HG03039 (cell line): ENCODE measurements around the gene TNRC6C.

ENCODE experiments used
- ATAC-seq: cut with Tn5 transposase; IDR thresholded peaks from one replicate; pipeline ENCODE4 v1.9.1; 2021; ENCODE audit warnings: mild to moderate bottlenecking, moderate library complexity; ENCODE audit not compliant: unreplicated experiment

Gene TNRC6C

DNA sequence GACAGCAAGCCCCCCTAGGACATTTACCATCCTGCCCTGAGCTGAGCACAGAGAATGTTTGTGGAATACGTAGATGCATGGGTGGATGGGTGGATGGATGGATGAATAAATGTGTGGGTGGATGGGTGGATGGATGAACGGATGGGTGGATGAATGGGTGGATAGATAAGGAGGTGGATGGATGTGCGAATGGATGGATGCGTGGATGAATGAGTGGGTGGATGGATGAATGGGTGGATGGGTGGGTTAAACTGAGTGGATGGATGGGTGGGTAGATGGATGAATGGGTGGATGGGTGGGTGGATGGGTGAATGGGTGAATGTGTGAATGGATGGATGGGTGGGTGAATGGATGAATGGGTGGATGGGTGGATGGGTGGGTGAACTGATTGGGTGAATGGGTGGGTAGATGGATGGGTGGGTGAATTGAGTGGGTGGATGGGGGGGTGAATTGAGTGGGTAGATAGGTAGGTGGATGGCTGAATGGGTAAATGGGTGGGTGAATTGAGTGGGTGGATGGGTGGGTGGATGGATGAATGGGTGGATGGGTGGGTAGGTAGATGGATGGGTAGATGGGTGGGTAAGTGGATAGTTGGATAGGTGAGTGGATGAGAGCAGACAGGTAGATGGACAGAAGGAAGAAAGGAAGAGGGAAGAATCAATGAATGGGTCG lies 164.9 kb downstream of the TNRC6C start:
- no peak for ATAC-seq

DNA sequence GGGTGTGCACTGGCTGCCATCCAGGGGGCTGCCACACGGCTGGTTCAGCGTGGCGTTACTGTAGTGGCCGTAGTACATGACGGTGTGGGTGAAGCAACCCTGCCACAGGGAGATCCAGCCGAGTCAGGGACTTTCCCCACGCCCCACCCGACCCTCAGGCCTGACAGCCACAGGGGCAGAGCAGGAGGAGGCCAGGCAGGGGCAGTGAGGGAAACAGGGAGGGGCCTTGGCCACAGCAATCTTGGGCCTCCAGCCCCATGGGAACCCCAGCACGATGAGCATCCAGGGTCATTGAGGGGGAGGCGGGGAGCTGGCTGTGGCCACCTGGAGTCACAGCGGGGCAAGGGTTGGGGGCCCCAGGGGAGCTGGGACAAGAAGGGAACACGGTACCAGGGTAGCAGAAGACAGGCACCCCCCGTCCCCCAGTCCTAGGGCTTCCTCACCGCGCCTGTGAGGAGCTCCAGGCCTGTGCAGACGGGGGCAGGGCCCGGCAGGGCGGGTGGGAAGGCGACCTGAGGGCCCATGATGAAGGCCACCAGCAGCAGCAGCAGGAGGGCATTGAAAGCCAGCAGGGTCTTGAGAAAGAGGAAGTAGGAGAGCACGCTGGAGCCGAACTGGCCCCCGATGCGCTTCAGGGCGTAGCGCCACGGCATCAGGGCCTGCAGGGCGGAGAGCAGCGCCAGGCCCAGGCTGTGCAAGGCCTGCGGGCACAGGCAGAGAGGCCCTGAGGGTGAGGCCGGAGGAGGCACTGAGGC lies 165.8 kb downstream of the TNRC6C start:
- ATAC-seq, result no peak

DNA sequence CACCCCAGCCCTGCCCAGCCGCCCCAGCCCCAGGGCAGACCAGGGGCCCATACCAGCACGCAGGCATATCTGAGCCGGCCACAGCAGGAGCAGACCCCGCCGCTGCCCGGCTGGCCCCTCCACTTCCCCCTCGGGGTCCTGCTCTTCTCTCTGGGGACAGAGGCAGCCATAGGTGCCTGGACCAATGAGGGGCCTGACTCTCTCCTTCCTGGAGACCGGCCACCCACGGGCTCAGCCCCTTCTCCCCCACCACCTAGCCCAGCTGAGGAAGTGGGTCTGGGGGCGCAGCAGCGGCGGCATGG lies 166.3 kb downstream of the TNRC6C start:
- ATAC-seq, result no peak

DNA sequence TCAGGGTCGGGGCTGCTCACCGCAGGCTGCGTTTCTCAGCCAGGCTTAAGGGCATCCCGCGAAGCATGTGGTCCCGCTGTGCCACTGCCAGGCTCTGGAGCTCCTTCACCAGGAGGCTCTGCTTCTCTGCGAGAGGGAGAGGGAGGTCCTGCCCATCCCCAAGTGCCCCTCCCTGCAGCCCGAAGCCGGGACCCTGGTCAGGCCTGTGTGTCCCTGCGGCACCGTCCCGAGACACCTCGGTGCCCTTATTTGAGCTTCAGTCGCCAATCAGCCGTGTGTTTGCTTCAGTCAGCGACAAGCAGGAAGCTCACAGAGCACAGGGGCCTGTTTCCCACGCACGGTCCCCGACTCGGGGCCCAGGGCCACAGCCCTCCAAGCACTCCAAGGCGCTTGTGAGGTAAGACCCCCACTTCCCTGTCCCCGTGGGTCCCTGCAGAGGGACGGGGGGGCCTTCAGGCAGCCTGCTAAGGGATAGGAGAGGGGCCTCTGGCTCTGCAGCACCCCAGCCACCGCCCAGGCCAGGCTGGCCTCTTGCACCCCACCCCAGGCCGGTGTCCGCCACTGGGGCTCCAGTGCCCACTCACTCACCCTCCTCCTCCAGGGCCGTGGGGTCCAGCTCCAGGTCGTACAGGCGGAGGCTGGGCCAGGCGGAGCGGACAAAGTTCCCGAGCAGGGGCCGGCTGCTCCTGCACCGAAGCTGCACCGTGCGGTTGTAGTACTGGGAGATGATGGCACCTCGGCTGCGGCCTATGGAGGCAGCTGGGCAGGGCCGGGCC lies 166.8 kb downstream of the TNRC6C start:
- ATAC-seq, result no peak

DNA sequence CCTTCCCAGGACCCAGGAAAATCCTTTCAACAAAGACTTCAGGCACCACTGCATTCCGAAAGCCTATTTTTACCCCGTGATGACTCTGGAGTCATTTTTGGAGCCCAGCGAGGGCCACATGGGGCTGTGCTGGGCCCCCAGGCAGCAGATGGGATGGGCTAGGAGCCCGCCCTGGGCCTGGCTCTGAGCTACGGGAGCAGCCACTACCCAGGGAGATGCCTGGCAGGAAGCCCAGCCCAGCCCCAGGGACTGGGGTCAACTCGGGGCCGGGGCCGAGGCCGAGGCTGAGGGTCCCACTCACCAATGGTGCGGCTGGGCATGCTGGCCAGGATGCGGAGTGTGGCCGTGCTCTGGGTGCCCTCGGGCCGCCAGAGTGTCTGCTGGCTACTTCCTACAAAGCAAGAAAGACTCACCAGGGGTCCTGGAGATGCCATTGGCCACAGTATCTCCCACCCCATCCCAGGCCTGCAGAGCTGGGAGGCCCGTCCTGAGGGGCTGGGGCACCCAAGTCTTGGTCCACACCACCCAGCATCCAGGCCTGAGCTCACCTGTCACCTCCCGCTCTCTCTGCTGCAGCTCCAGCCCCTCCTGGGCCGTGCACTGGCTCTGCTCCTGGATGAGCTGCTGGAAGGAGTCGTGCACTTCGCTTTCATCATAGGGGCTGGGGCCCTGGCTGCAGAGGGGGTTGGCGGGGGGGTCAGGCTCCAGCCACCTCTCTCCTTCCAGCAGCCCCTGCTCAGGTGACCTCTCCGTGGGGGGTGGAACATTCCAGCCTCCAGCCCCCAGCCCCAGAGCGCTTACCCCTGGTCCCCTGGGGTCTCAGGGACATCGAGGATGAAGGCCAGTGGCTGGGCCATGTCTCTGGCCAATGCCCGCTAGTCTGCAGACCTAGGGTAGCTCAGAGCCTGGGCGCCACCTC lies 167.7 kb downstream of the TNRC6C start:
- no peak for ATAC-seq

DNA sequence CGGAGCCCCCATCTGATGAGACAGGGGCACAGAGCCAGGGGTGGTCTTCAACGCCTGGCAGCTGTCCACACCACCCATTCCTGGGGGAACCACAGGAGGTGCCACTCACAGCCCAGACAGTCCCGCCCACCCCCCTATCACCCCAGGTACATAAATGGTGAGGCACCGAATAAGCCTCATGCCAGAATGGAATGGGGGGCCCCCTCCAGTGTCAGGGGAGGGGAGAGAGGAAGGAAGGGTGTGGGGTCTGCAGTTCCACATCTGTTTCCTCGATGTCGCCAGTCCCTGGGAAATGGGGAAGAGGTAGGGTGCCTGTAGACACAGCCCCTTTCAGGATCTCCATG lies 168.4 kb downstream of the TNRC6C start:
- no peak for ATAC-seq

DNA sequence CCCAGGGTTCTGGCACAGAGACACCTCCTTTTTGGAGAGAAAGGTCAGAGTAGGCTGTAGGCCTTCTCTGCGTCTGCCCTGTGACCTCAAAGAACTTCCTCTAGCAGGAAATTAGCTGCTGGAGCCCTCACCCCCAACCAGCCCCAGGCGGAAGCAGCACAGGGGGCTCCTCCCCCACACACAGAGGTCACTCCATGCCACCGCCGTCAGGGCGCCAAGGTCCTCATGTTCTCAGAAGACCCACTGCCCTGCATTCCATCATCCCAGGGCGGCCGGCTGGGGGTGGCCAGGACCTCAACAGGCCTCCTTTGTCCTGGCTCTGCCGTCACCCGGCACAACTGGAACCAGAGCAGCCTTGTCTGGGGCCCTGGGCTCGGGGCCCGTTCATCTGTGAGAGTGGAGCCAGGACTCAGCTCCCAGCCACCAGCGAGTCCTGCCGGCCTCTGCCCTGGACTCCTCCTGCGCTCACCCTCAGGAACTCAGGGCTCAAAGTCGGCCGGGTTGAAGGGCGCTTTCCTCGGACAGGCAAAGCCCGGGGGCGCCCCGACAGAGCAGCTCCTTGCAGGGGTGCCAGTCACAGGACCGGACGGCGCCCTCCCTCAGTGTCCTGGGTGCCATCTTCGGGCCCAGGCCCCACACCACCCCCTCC lies 168.9 kb downstream of the TNRC6C start:
- no peak for ATAC-seq

DNA sequence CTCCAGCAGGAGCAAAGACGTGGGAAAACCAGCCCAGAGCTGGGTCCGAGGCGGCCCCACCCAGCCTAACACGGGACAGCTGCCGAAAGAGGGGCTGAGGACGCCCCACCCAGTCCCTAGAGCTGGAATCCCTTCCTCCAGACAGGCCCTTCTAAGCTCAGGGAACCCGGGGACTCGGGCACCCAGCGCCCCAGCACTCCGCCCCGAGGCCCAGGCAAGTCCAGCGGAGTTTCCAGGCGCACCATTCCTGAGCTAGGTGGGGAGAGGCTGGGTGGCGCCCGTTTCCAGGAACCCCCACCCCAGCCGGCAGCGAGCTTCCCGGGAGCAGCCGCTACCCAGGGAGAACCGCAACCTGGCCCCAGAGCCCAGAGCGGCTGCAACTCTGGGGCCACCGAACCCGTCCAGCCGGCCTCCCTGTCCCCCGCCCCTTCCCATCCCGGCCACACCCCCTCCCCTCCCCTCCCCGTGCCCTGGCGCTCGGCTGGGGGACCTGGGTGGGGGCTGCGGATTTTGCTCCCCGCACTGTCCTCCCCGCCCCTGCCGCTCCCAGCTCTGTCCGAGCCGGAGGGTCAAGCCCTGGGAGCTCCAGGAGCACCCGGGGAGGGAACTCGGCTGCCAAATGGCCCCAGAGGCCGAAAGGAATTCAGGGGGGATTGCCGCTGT lies 169.5 kb downstream of the TNRC6C start:
- ATAC-seq, result no peak

DNA sequence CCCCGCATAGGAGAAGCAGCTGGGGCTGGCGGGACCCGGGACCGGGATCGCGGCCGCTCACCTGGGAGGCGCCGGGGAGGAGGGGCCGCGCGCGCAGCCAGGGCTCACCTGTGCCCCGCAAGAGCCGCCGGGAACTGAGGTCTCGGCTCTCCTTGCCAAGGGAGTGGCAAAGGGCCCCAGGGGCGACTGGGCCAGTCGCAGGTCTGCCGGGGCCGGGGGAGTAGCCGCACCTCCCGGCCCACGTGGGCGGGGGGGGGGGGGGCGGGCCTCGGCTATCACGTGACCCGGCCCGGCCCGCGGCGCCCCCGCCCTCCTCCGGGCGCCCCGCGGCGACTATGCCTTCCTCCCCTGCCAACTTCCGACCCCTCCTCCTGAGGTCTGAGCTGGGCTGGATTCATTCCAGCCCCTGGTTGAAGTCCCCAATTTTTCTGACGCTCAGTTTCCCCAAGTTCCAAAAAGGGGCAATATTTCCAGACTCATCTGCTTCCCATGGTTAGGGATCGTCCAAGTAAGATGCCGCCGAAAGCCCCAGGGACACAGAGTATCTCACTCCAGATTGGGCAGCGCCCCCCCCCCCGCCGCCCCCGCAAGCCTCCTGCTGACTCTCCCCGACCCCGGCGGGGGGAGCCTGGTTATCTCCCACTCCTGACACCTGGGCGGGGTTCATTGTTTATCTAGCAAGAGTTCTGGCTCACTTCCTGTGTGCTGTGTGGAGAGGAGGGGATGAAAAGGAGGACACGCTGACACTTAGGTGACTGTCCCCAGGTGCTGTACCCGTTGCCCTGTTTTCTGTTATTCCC lies 170.2 kb downstream of the TNRC6C start, which contains the start of gene TMC6:
Gene TMC6, minus strand, starts transcription at position 205 of the 800 bp plus-strand sequence. CDS start 1,923 bp downstream, outside the sequence.
- no peak for ATAC-seq

DNA sequence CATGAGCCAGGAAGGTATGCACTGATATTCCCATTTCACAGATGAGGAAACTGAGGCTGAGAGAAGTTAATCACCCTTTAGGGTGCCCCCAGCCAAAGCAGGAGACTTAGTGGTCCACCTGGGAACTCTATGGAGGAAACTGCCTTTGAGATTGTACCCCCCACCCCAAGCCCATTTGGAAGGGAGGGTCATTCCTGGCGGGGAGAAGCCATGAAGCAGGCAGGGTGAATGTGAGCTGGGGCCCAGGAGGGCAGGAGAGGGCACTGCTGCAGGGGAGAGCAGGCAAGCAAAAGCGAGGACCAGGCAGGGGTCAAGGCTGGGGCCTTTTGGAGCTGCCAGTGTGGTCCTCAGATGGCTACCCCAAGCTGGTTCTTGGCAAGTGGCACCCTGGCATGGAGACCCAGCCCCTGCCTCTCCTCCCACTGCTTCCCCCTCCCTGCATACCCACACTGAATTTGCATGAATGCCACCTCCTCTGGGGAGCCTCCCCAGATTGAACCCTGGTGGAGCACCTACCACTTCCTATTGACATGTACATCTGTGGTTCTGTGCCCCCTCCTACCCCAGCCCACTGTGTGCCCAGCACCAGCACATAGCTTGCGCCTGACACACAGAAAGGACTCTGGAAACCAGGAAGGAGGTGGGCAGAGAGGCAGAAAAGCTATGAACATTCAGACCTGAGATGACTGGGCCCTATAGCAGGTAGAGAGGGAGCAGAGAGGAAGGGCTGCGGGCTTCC lies 171.0 kb downstream of the TNRC6C start:
- ATAC-seq, result no peak

DNA sequence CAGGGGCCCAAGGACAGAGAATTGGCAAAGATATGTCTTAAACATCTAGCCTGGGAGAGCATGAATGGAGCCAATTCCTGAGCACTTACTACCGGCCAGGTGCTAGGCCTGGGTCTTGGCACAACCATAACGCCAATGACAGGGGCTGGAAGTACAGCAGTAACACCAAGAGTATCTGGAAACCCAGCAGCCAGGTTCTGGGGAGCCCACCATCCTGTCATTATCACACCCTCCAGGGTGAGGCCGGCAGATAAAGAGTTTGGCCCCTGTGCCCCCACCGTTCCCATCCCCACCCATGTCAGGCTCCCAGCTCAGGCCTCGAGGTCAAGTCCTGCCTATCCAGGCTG lies 171.6 kb downstream of the TNRC6C start:
- no peak for ATAC-seq

DNA sequence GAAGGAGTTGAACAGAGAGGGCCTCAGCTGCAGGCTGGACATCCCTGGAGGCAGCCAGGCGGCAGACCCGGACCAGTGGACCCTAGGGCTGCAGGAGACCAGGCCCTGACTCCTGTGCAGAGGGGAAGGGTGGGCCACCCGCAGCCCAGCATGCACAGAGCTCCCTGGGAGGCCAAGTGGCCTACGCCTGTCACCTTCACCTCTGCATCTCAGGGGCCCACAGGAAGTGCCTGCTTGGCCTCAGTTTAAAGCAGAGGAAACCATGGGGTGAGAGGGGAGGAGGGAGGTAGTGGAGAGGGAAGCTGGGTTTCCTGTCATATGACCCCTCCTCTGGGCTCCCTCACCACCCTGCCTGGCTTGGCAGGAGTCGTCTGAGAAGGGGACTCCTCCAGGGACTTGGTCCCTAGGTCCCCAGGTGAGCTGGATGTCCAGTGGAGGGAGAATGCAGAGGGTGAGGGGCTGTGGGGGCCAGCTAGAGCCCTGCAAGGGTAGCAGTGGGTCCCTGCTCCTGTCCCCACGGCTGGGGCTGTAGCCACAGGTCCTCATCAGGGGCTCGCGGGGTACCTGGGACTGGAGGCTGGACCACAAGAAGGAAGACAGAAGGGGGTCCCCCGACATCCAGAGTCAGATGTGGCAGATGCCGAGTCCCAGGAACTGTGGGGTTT lies 172.1 kb downstream of the TNRC6C start, which contains the start of gene TMC8:
Gene TMC8, plus strand, starts transcription at position 335 of the 665 bp plus-strand sequence. CDS start 818 bp downstream, outside the sequence.
- no peak for ATAC-seq

DNA sequence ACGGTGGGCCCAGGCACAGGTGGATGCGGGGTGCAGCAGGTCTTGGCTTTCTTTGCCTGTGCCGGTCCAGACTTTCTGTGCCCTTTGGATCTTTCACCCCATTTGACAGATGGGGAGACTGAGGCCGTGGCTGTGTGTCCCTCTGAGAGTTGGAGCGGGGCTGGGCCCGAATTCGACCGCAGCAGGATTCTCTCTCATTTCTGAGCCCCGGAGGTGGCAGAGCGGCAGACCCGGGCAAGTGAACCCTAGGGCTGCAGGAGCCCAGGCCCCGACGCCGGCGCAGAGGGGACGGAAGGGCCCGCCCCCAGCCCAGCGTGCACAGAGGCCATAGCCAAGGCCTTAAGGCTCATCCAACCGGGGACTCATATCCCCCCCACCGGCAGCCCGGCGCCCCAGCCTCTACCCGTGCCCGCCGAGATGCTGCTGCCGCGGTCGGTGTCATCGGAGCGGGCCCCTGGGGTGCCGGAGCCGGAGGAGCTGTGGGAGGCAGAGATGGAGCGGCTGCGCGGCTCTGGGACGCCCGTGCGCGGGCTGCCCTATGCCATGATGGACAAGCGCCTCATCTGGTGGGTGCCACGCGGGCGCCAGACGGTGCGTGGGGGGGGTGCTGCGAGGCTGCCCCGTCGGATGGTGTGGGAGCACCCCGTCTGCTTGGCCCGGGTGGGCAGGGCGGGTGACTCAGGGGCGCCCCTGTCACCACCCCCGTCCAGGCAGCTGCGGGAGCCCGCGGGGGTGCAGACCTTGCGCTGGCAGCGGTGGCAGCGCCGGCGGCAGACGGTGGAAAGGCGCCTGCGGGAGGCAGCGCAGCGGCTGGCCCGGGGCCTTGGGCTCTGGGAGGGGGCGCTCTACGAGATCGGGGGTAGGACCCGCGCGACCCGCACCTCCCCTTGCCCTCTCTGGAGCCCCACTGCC lies 172.9 kb downstream of the TNRC6C start:
- no peak for ATAC-seq

DNA sequence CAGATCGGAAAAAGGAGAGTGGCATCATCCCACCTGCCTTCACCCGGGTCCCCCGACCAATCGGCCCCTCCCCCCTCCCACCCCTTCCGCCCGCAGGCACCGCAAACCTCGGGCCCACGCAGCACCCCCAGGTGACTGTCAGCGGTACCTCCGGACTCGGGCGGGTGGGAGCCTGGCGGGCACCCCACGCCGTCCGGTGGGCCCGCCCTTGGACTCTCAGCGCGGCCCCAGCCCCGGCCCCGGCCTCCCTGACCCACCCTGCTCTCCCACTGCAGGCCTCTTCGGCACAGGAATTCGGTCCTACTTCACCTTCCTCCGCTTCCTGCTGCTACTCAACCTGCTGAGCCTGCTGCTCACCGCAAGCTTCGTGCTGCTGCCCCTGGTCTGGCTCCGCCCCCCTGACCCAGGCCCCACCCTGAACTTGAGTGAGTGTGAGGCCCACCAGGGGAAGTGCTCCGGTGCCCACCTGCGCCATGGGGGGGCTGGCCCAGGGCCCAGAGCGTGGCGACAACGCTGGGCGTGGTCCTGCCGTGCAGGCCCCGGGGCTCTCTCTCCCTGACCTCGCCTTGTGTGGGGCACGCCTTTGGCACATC lies 173.7 kb downstream of the TNRC6C start:
- ATAC-seq, result no peak

DNA sequence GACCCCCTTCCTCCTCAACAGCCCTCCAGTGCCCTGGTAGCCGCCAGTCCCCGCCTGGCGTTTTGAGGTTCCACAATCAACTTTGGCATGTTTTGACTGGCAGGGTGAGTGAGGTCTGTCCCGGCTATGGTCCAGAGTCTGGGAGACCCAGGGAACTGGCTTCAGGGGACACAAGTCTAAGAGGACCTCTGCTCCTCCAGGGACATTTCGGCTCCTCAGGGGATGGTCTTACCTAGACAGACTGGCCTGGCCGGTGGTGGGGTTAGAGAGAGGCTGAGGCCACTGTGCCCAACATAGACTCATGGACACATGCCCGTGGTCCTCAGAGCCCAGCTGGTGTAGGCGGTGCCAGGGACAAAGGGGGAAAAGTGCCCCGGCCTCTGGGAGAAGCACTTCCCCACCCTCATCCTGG lies 174.3 kb downstream of the TNRC6C start:
- no peak for ATAC-seq

DNA sequence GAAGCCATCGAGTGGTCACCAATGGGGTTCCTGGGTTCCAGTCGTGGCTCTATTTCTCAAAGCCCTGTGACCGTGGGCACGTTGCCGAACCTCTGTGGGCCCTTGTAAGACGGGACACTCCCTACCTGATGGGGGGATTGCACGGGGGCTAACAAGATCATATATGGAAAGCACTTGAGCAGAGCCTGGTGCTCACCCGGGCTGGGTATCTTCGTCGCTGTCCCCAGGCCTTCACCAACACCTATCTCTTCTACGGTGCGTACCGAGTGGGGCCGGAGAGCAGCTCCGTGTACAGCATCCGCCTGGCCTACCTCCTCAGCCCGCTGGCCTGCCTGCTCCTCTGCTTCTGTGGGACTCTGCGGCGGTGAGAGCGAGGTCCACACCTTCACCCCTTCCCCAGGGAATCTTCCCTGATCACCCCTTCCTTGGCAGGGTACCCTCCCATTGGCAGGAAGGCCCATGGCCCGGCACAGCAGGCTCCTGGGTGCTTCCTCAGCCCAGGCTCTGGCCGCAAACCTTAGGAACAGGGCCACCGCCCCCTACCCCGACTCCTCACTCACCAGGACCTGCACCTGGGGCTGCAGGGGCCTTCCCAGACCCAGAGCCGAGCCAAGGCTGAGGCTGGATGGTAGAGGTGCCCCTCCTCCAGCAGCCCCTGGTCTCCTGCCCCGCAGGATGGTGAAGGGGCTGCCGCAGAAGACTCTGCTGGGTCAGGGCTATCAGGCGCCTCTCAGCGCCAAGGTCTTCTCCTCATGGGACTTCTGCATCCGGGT lies 174.9 kb downstream of the TNRC6C start:
- ATAC-seq, result no peak
